ENCODE data around the gene OPTC.
A peak's percentile ranks its signal among the peaks of the same experiment; 100 is the strongest.

Gene OPTC

DNA sequence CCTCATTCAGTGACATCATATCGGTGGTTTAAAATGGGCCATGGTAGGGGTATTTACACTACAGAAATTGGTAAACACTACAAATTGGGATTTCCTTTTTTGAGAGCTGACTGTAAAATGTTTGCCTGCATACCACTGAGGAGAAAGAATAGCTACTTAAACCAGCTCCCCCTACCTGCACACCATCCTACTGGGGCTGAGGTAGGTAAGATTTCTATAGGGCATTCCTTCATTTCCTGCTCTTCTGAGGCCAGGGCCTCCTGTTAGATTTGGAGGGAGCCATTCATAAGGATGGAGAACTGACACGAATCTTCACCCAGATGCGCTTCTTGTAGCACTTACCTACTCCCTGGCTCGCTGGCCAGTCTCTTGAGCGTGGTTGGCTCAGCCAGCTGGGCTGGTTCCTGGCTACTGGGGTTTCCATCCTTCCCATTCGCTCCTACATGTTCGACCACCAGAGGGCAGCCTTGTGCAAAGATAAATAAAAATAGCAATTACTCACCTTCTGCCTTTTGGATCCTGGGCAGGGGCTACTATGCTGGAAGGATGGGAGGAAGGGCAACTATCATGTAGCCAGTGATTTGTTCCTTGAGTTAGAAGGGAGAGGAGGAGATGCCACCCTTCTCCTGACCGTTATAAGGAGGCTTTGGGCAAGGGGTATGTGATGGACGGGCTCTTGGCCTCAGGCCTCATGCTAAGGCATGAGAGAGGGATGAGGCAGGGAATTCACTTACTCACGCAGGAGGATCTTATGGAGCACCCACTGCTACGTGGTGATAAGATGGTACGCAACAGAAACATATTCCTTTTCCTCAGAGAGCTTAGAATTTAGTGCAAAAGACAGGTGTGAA is 10.7 kb downstream of the OPTC start:
- TF ChIP-seq, protein P1, sequence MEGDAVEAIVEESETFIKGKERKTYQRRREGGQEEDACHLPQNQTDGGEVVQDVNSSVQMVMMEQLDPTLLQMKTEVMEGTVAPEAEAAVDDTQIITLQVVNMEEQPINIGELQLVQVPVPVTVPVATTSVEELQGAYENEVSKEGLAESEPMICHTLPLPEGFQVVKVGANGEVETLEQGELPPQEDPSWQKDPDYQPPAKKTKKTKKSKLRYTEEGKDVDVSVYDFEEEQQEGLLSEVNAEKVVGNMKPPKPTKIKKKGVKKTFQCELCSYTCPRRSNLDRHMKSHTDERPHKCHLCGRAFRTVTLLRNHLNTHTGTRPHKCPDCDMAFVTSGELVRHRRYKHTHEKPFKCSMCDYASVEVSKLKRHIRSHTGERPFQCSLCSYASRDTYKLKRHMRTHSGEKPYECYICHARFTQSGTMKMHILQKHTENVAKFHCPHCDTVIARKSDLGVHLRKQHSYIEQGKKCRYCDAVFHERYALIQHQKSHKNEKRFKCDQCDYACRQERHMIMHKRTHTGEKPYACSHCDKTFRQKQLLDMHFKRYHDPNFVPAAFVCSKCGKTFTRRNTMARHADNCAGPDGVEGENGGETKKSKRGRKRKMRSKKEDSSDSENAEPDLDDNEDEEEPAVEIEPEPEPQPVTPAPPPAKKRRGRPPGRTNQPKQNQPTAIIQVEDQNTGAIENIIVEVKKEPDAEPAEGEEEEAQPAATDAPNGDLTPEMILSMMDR (IDR thresholded peaks at IDR 0.05; ENCODE audit: extremely low read depth, insufficient read depth, missing control alignments), result peak; percentile 79
- in situ Hi-C loops (cut with MboI; ENCODE audit: low pct_unique_long_range_greater_than_20kb, low sequenced_read_pairs, unreplicated experiment), result loop anchor here (10.0 kb wide), 1 partner anchor 200 kb away; no protein-coding TSS in a partner anchor

DNA sequence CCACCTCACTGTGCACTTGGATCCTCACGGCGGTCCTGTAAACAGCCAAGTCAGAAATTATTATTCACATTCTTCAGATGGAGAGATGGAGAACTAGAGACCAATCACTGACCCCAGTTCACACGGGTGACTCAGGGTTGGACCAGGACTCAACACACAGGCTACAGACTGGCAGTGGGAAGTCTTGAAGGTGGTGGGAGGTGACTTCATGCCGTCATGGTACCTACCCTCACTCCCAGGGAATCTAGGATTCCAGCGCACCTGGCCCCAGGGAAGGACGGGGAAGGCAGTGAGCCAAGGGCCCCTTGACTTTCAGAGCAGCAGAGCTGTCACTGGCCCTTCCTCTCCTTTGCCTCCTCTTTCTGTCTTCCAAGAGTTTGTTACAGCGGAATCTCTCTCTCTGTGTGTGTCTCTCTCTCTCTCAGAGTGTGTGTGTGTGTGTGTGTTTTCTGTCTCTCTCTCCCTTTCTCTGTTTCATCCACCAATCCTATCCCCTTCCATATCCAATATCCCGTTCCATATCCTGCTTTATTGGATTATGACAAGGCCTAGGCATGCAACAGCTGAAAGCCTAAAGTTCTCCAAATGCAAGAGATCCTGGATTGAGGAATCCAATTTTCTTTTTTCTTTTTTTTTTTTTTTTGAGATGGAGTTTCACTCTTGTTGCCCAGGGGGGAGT is 11.7 kb downstream of the OPTC start:
- TF ChIP-seq, protein P1 (IDR thresholded peaks at IDR 0.05; ENCODE audit: extremely low read depth, insufficient read depth, missing control alignments), result no peak
- in situ Hi-C loops (cut with MboI; ENCODE audit: low pct_unique_long_range_greater_than_20kb, low sequenced_read_pairs, unreplicated experiment), result loop anchor here (10.0 kb wide), 1 partner anchor 199 kb away; no protein-coding TSS in a partner anchor
- DNase-seq (ENCODE audit: low spot score), result no peak

More for the DNA sequence above, 10.7 kb downstream of the OPTC start:
- DNase-seq (ENCODE audit: low spot score), result peak; percentile 87

DNA sequence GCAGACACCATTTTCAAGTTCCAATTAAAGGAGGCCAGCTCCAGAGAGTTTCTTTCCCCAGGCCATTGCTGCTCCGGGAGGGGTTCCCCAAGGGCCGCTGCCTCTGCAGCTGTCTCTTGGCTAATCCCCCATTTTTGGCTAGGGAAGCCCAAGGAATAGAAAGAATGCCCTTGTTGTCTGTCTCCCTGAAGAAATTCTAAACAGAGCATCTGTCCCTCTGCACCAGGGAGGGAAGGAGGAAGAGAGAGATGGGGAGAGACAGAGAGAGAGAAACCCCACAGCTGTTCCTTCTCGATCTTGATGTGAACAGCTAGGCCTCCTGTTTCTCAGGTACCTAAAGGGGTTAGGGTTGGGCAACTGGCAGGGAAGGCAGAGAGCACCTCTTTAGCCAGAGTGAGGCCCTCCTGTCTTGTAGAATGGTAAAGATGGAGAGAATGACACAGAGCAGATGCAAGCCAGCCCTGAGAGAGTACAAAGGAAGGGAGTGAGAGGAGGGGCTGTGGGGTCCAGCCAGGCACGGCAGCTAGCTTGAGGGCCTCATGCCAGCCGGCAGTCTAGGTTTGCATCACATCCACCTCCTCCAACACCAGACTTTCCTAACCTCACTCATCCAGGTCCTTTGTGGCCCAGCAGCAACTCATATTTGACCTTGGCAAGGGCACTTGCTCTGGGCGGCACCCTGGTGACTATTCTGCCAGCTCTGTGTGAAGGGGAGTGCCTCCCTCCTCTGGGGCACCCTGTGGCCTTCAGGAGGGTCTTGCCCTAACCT is 13.1 kb downstream of the OPTC start:
- TF ChIP-seq, protein P1 (IDR thresholded peaks at IDR 0.05; ENCODE audit: extremely low read depth, insufficient read depth, missing control alignments), result no peak
- in situ Hi-C loops (cut with MboI; ENCODE audit: low pct_unique_long_range_greater_than_20kb, low sequenced_read_pairs, unreplicated experiment), result loop anchor here (10.0 kb wide), 1 partner anchor 198 kb away; no protein-coding TSS in a partner anchor
- DNase-seq (ENCODE audit: low spot score), result no peak

DNA sequence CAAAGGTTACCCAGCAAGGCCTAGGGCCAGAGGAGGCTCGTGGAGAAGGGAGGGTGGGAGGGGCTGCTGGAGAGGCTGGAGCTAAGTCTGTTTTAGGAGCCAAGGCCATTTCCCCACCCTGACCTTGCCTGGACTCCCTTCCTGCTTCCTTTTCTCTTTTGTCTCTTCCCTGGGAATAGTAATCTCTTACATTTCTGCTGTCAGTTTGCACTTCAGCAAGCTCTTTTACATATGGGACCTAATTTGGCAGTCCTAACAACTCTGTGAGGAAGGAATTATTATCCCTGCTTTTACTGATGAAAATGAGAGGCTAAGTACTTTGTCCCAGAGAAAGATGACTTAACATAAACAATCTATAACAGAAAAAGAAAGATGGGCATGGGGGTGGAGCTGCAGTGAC is 13.8 kb downstream of the OPTC start:
- no peak for DNase-seq (ENCODE audit: low spot score)
- in situ Hi-C loops (cut with MboI; ENCODE audit: low pct_unique_long_range_greater_than_20kb, low sequenced_read_pairs, unreplicated experiment), result loop anchor here (10.0 kb wide), 1 partner anchor 197 kb away; no protein-coding TSS in a partner anchor
- TF ChIP-seq, protein P1 (IDR thresholded peaks at IDR 0.05; ENCODE audit: extremely low read depth, insufficient read depth, missing control alignments), result no peak

DNA sequence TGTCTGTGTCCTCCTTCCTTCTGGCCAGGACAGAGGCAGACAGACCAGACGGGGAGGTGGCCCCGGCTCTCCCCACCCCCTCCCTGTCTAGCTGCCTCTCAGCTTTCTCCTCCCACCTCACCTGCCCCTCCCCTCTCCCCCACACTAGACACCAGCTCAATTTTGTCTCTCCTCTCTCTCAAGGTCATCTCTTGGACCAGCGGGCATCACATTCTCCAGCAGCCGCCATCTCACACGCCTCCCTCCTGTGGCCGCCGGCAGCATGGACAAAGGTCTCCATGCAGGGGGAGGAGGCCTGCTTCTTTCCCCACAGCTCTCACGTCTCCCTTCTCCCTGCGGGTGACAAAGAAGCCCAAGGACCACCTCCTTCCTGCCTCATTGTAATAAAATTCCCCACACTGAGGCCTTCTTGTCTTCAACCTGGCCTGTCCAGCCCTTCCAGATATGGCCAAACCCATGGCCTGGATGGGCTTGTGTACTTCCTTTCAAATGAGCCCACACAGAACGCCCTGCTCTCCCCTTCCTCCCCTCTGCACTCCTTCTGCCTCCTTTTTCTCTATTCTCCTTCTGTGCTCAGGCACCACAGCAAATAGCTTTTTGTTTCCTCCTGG is 14.6 kb downstream of the OPTC start:
- no peak for DNase-seq (ENCODE audit: low spot score)
- in situ Hi-C loops (cut with MboI; ENCODE audit: low pct_unique_long_range_greater_than_20kb, low sequenced_read_pairs, unreplicated experiment), result loop anchor here (10.0 kb wide), 1 partner anchor 196 kb away; no protein-coding TSS in a partner anchor
- TF ChIP-seq, protein P1 (IDR thresholded peaks at IDR 0.05; ENCODE audit: extremely low read depth, insufficient read depth, missing control alignments), result no peak

All from GM13977 (cell line).